ENCODE data around the gene IGFBP3. TPM values are rescaled to one million over a fixed set of nuclear protein-coding genes. Genes with fewer than 3 reads are reported as not detected.

The IGFBP3 gene
- total and polyA plus RNA-seq, 9 of the 15 experiments (the other 6 are each of a cell fraction or from before 2014, with no cell fraction given), result 0.08 to 0.22 (median 0.10) TPM; not detected in 5

GRCh38 chr7:45888185-45888992, 32.7 kb downstream of the IGFBP3 start, which contains the start of gene IGFBP1 (continued):
- TF ChIP-seq ZNF318 (IDR thresholded peaks at IDR 0.05; ENCODE audit: borderline replicate concordance in 1 of 2, low read depth in 1 of 2) (no peak), CAMTA2 (CRISPR knock-in tag; conservative IDR thresholded peaks at IDR 0.05) (no peak), ZNF212 (CRISPR knock-in tag; IDR thresholded peaks at IDR 0.05) (no peak), E2F5 (CRISPR knock-in tag; IDR thresholded peaks at IDR 0.05) (no peak), BCL6 (CRISPR knock-in tag; IDR thresholded peaks at IDR 0.05) (no peak), TAL1 (IDR thresholded peaks at IDR 0.05) (no peak)
